HG03520 (cell line): ENCODE measurements around the gene ELMO2.
A peak's percentile ranks its signal among the peaks of the same experiment; 100 is the strongest.

Experiments used
- ATAC-seq: cut with Tn5 transposase; IDR thresholded peaks from one replicate; pipeline ENCODE4 v1.9.1; 2021; ENCODE audit warnings: mild to moderate bottlenecking, moderate library complexity; ENCODE audit not compliant: unreplicated experiment

Gene ELMO2, protein sequence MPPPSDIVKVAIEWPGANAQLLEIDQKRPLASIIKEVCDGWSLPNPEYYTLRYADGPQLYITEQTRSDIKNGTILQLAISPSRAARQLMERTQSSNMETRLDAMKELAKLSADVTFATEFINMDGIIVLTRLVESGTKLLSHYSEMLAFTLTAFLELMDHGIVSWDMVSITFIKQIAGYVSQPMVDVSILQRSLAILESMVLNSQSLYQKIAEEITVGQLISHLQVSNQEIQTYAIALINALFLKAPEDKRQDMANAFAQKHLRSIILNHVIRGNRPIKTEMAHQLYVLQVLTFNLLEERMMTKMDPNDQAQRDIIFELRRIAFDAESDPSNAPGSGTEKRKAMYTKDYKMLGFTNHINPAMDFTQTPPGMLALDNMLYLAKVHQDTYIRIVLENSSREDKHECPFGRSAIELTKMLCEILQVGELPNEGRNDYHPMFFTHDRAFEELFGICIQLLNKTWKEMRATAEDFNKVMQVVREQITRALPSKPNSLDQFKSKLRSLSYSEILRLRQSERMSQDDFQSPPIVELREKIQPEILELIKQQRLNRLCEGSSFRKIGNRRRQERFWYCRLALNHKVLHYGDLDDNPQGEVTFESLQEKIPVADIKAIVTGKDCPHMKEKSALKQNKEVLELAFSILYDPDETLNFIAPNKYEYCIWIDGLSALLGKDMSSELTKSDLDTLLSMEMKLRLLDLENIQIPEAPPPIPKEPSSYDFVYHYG

GRCh38 chr20:46406200-46406985 is at the start of gene ELMO2:
TSS of gene ELMO2 (minus strand) at chr20:46406615. CDS start at chr20:46394482, 12,133 bp downstream.
- peak; percentile 78 for ATAC-seq

- ATAC-seq = no peak
Measured at GRCh38 chr20:46455729-46456128, 49.3 kb upstream of the ELMO2 start.

GRCh38 chr20:46446851-46447250 is 40.4 kb upstream of the ELMO2 start:
- no peak for ATAC-seq

- ATAC-seq = no peak
Measured at GRCh38 chr20:46439837-46440236, 33.4 kb upstream of the ELMO2 start.

GRCh38 chr20:46438156-46438750 is 31.8 kb upstream of the ELMO2 start:
- no peak for ATAC-seq

DNA sequence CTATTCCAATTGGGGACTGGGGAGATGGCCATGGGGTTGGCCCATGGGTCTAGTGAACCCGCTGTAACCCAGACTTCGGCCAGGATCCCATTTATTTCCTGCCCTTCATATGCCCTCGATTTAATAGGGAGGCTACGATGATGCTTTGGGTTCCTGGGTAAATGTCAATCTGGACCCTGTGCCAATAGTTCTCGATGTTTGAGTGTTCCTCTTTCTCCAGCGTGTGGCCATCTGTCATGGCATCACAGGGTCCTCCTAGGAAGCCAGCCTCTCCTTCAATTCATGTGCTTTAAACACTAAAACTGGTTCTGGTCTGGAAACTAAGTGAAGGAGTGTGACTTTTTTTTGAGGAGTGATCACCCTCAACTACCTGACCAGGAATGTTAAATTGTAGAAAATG is 28.7 kb upstream of the ELMO2 start:
- ATAC-seq = no peak

DNA sequence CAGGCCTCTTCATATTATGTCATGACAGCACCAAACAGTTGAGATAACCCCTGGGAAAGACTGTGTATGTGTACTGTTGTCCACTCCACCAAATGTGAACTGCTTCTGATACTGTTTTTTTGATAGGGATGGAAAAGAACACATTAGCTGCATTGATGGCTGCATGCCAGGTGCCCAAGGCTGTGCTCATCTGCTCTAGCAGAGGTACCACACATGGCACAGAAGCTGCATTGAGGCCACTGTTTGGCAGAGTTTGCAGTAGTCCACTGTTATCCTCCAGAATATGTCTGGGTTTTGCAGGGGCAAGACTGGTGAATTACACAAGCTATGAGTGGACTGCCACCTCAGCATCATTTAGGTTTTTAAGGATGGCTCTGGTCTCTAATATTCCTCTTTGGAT is 28.2 kb upstream of the ELMO2 start:
- ATAC-seq = no peak

GRCh38 chr20:46433051-46433450 is 26.6 kb upstream of the ELMO2 start:
- no peak for ATAC-seq

- ATAC-seq = no peak
Measured at GRCh38 chr20:46430921-46431712, 24.7 kb upstream of the ELMO2 start.

GRCh38 chr20:46427384-46427783 is 21.0 kb upstream of the ELMO2 start:
- ATAC-seq = no peak

DNA sequence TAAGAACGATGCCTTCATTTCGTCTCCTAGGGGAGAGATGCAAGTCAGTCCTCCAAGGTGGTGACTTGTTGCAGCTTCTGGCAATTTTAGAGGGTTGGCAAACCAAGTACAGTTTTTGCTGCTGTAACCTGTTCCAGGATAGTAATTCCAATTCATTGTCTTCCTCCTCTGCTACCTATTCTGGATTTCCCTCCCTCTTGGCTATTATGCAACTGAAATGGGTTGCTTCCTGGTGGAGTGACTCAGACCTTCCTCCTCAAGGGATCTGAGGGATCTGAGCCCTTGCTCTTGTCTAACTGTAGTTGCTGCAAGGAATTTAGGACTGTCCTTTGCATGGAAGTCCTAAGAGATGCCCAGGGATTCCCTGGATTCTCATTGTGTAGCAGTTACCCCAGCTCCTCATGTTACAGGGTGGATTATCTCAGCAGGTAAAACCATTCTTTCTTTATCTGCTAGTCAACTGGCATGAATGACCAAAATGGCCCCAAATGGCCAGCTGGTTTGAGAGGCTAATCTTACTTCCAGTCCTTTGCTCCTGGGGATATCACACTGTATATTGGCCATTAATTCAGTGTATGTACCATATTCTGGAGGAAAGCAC is 17.6 kb upstream of the ELMO2 start:
- no peak for ATAC-seq

DNA sequence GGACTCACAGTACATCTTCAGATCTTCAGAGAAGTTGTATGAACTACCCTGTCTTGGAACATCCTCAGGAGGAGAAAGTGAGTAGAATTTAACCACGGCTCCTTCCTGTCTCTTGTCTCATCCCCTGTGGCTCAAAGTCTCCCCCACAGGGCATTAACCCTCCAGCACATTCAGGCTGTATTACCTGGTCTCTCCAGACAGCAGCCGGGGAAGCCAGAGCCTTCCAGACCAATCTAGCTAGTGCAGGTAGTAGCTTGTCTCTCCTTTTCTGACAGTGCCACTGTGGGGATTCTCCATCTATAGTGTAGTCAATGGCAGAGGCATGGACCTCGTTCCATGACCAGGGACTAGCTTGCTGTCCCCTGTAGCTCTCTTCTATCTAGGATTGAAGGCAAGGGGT is 16.9 kb upstream of the ELMO2 start:
- ATAC-seq = no peak

DNA sequence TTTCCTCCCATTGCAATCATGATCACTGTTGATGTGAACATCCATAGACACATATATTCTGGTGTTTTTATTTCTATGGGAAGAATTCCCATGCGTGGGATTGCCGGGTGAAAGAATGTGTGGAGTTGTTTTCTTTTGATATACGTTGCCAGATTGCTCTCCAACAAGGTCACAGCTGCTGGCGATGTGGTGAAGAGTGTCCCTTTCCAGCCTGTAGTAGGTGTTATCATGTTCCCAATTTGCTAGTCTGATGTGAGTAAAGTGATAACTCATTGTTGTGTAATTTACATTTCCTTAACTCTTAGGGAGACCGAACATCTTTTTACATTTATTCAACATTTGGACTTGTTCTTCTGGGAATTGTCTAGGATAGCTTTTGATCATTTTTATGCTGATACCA is 14.5 kb upstream of the ELMO2 start:
- no peak for ATAC-seq

GRCh38 chr20:46419882-46420281 is 13.5 kb upstream of the ELMO2 start:
- ATAC-seq = no peak

- no peak for ATAC-seq
Measured at GRCh38 chr20:46416839-46417238, 10.4 kb upstream of the ELMO2 start.

GRCh38 chr20:46416421-46416820 is 10.0 kb upstream of the ELMO2 start:
- ATAC-seq = no peak

DNA sequence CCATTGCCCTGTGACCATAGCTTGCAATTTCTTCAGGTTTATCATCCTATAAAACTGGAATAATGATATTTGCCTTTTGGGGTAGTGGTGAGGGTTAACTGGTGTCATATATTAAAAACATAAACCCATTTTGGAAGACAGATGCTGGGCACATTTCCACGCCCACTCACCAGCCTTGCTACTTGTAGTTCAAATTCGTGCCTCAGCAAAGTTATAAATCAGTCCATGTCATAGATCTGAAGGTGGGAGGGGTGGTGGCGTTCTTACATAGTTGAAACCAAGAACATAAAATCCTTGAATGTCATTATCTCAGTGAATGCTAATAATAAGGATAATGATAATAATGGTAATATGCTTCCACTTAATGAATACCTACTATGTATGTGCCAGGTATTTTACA is 9.4 kb upstream of the ELMO2 start:
- no peak for ATAC-seq

- no peak for ATAC-seq
Measured at GRCh38 chr20:46414608-46415007, 8.2 kb upstream of the ELMO2 start.

DNA sequence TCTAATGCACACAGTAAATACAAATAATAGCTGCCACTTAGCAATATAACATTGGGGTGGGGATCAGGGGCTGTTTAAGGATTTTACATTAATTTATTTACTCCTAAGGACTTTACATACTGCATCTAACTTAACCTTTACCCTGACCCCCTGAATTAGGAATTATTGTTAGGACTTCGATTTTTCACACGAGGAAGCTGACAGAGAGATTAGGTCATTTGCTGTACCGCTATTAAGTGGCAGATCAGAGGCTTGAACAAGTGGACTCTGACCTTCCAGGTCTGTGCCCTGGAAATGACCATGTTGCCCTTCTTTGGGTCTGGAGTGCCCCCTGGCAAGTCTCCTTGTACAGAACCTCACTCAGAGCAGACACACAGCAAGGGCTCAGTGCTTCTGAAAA is 5.2 kb upstream of the ELMO2 start:
- ATAC-seq = no peak

GRCh38 chr20:46408281-46408731 is 1.9 kb upstream of the ELMO2 start:
- ATAC-seq = no peak
